IMR-90 (cell line): Measurements from ENCODE around the gene DACH1. TPM values are rescaled to one million over a fixed set of nuclear protein-coding genes. Genes with fewer than 3 reads are reported as not detected.

Experiments used
- ATAC-seq: fragments of 200-7000 bp; cut with Tn5 transposase; 2 replicates; pipeline ENCODE4 v1.9.1; 2020; ENCODE audit warnings: low read depth, mild to moderate bottlenecking, moderate library complexity
- BruUV-seq: library from RNA; stranded (reverse); fragments of 400-500 nt; replicated peaks from 2 replicates; lab custom pipeline; 2021; lab: Mats Ljungman, UMichigan
- CTCF ChIA-PET: fragments of 300-600 bp; formaldehyde crosslinking; extraction: SDS; loops from one replicate; lab custom pipeline; 2021; ENCODE audit warnings: antibody characterized with exemption; lab: Yijun Ruan, JAX
- POLR2A ChIA-PET: fragments of 300-600 bp; sonication (Branson Sonifier 250); formaldehyde crosslinking; loops from one replicate; lab custom pipeline; 2022; ENCODE audit warnings: antibody characterized with exemption; ENCODE audit not compliant: unreplicated experiment; lab: Charles Lee
- DNase-seq: peaks from one replicate; pipeline ENCODE4 v3.0.0; 2013
- H2AFZ ChIP-seq: replicated peaks from 2 replicates; pipeline ENCODE3; 2013; ENCODE audit warnings: low read length, mild to moderate bottlenecking; ENCODE audit not compliant: poor library complexity
- H2AK5ac ChIP-seq: 2 replicates; pipeline ENCODE4 v1.6.1; 2013; ENCODE audit warnings: low read depth, low read length, inconsistent platforms
- H2AK9ac ChIP-seq: replicated peaks from 2 replicates; pipeline ENCODE3; 2013; ENCODE audit warnings: mild to moderate bottlenecking, low read depth, low read length, moderate library complexity; ENCODE audit not compliant: poor library complexity
- H2BK120ac ChIP-seq: 2 replicates; pipeline ENCODE4 v1.6.1; 2013; ENCODE audit warnings: low read depth, low read length, inconsistent platforms
- H2BK15ac ChIP-seq: 3 replicates; pipeline ENCODE4 v1.6.1; 2013; ENCODE audit warnings: low read depth, low read length, inconsistent platforms
- H2BK20ac ChIP-seq: 2 replicates; pipeline ENCODE4 v1.6.1; 2013; ENCODE audit warnings: low read depth, mild to moderate bottlenecking, inconsistent platforms, low read length, moderate library complexity
- H2BK5ac ChIP-seq: 2 replicates; pipeline ENCODE4 v1.6.1; 2013; ENCODE audit warnings: mild to moderate bottlenecking, low read depth, low read length, inconsistent platforms; ENCODE audit not compliant: poor library complexity, severe bottlenecking
- H3K14ac ChIP-seq: replicated peaks from 2 replicates; pipeline ENCODE4 v1.6.1; 2013; ENCODE audit warnings: low read depth, low read length, inconsistent platforms
- H3K18ac ChIP-seq: 2 replicates; pipeline ENCODE4 v1.6.1; 2013; ENCODE audit warnings: low read depth, low read length, control low read depth
- H3K23ac ChIP-seq: 2 replicates; pipeline ENCODE4 v1.6.1; 2013; ENCODE audit warnings: low read depth, low read length, inconsistent platforms
- H3K27ac ChIP-seq: 2 replicates; pipeline ENCODE4 v1.5.1; 2013; ENCODE audit warnings: mild to moderate bottlenecking, control low read depth, low read length; ENCODE audit not compliant: insufficient read depth
- H3K27me3 ChIP-seq: 2 replicates; pipeline ENCODE4 v1.6.1; 2013; ENCODE audit warnings: low read length; ENCODE audit not compliant: control insufficient read depth, insufficient read depth
- H3K36me3 ChIP-seq: 2 replicates; pipeline ENCODE4 v1.6.1; 2013; ENCODE audit warnings: low read length, mixed read lengths; ENCODE audit not compliant: control insufficient read depth, insufficient read depth
- H3K4ac ChIP-seq: 2 replicates; pipeline ENCODE4 v1.6.1; 2013; ENCODE audit warnings: low read depth, low read length, inconsistent platforms
- H3K4me1 ChIP-seq: 2 replicates; pipeline ENCODE4 v1.6.1; 2013; ENCODE audit warnings: low read length, mixed read lengths; ENCODE audit not compliant: control insufficient read depth, insufficient read depth
- H3K4me2 ChIP-seq: 2 replicates; pipeline ENCODE4 v1.6.1; 2013; ENCODE audit warnings: low read depth, mild to moderate bottlenecking, control low read depth, low read length, moderate library complexity
- H3K4me3 ChIP-seq: 2 replicates; pipeline ENCODE4 v1.5.1; 2013; ENCODE audit warnings: low read depth, mild to moderate bottlenecking, control low read depth, low read length, moderate library complexity; ENCODE audit not compliant: insufficient read depth
- H3K56ac ChIP-seq: 2 replicates; pipeline ENCODE4 v1.6.1; 2013; ENCODE audit warnings: low read length, inconsistent platforms; ENCODE audit not compliant: insufficient read depth; ENCODE audit errors: extremely low read depth
- H3K79me1 ChIP-seq, 2 experiments: 2 replicates each; pipeline ENCODE4 v1.6.1; 2013; ENCODE audit warnings: low read length in 2 of 2, inconsistent platforms in 1 of 2, low read depth in 1 of 2
- H3K9ac ChIP-seq: 2 replicates; pipeline ENCODE4 v1.6.1; 2013; ENCODE audit warnings: low read depth, low read length, control low read depth
- H3K9me1 ChIP-seq: 2 replicates; pipeline ENCODE4 v1.6.1; 2013; ENCODE audit warnings: low read length, inconsistent platforms; ENCODE audit not compliant: insufficient read depth
- H3K9me3 ChIP-seq: 2 replicates; pipeline ENCODE4 v1.6.1; 2013; ENCODE audit warnings: low read length; ENCODE audit not compliant: control insufficient read depth, insufficient read depth
- H4K20me1 ChIP-seq: 2 replicates; pipeline ENCODE4 v1.6.1; 2013; ENCODE audit warnings: low read length, inconsistent platforms; ENCODE audit not compliant: insufficient read depth
- H4K5ac ChIP-seq: 2 replicates; pipeline ENCODE4 v1.6.1; 2013; ENCODE audit warnings: mild to moderate bottlenecking, low read depth, low read length, control low read depth
- H4K8ac ChIP-seq, 2 experiments: 2 replicates each; pipeline ENCODE4 v1.6.1; 2013; ENCODE audit warnings: low read depth in 2 of 2, low read length in 2 of 2, control low read depth in 1 of 2, inconsistent platforms in 1 of 2
- H4K91ac ChIP-seq: 2 replicates; pipeline ENCODE4 v1.6.1; 2013; ENCODE audit warnings: low read depth, low read length, inconsistent platforms; ENCODE audit not compliant: insufficient read depth
- BHLHE40 ChIP-seq: fragments of 150-350 bp; IDR thresholded peaks from 2 replicates; pipeline ENCODE4 v1.6.1; 2016; ENCODE audit warnings: mild to moderate bottlenecking, low read depth, low read length
- CHD1 ChIP-seq: IDR thresholded peaks from 2 replicates; pipeline ENCODE4 v1.6.1; 2012; ENCODE audit warnings: low read depth, low read length, improper control_type of control experiment
- CTCF ChIP-seq: conservative IDR thresholded peaks from 2 replicates; pipeline ENCODE4 v1.5.1; 2012; ENCODE audit warnings: mild to moderate bottlenecking, low read depth, low read length, improper control_type of control experiment
- FOS ChIP-seq: fragments of 150-350 bp; IDR thresholded peaks from 2 replicates; pipeline ENCODE4 v1.6.1; 2016; ENCODE audit warnings: low read depth, low read length
- MAFK ChIP-seq: IDR thresholded peaks from 2 replicates; pipeline ENCODE4 v1.6.1; 2012; ENCODE audit warnings: low read depth, low read length, improper control_type of control experiment
- MXI1 ChIP-seq: IDR thresholded peaks from 2 replicates; pipeline ENCODE4 v1.6.1; 2012; ENCODE audit warnings: low read depth, mild to moderate bottlenecking, low read length, moderate library complexity, borderline replicate concordance
- NFE2L2 ChIP-seq: fragments of 150-350 bp; IDR thresholded peaks from 2 replicates; pipeline ENCODE4 v1.6.1; 2016; ENCODE audit warnings: low read depth, mild to moderate bottlenecking, low read length
- RFX5 ChIP-seq: IDR thresholded peaks from 2 replicates; pipeline ENCODE4 v1.8.0; 2012; ENCODE audit warnings: low read depth, mild to moderate bottlenecking, low read length, moderate library complexity
- WGBS, 2 experiments: methylation state at CpG; one replicate each; pipeline versions ENCODE4 v1.1.5 to v1.1.7; 2013; ENCODE audit warnings: missing lambda C conversion rate in 2 of 2; ENCODE audit not compliant: insufficient read length in 1 of 2; ENCODE audit errors: extremely low coverage in 2 of 2; 5-methylcytosine and 5-hydroxymethylcytosine counted together
- dilution Hi-C: fragments of 300-500 bp; cut with HindIII; formaldehyde crosslinking; loops from one replicate; pipeline ENCODE4 v1.14.3; 2018; ENCODE audit warnings: low sequenced_read_pairs; ENCODE audit not compliant: unreplicated experiment
- in situ Hi-C: fragments of 300-500 bp; cut with MboI; formaldehyde crosslinking; loops from 3 replicates; pipeline ENCODE4 v1.14.3; 2019; ENCODE audit warnings: low sequenced_read_pairs, inconsistent platforms, mixed read lengths
- intact Hi-C: fragments of 100-400 bp; cut with micrococcal nuclease; formaldehyde crosslinking; loops from 2 replicates; pipeline ENCODE4 v1.10.0; 2022
- polyA plus RNA-seq, 3 experiments: library from polyadenylated mRNA; depleted of rRNA; stranded (reverse); fragments of >200 nt; gene quantifications; 2 replicates each; pipeline ENCODE4 v1.2.3, GENCODE V29; 2012; ENCODE audit warnings: low replicate concordance in 1 of 3
- total RNA-seq: library from RNA; depleted of rRNA; stranded (reverse); fragments of >200 nt; gene quantifications from 2 replicates; pipeline ENCODE4 v1.2.3, GENCODE V29; 2012
- TF ChIP-seq, protein P1 (sequence below): fragments of 150-350 bp; IDR thresholded peaks from 2 replicates; pipeline ENCODE4 v1.6.1; 2017; ENCODE audit warnings: mild to moderate bottlenecking, antibody characterized with exemption, low read length, low read depth
- TF ChIP-seq, protein P2 (sequence below): fragments of 150-350 bp; IDR thresholded peaks from 2 replicates; pipeline ENCODE4 v1.6.1; 2016; ENCODE audit warnings: low read depth, mild to moderate bottlenecking, low read length, moderate library complexity, borderline replicate concordance

Gene DACH1
- total and polyA plus RNA-seq, 2 of the 4 experiments (the other 2 are of a cell fraction) = not detected

- 20% methylated on average over 2 of the region's 9 CpGs; no CpG with 5 or more reads in 1 of the 2 experiments for WGBS, 2 experiments
- Histone ChIP-seq H2BK20ac (no peak overlapping the region), H4K8ac (no peak overlapping the region), H3K4me3 (no peak overlapping the region), H2AK5ac (no peak overlapping the region), H2AFZ (no peak overlapping the region), H3K18ac (no peak overlapping the region), H3K4me1 (no peaks in the 10 kb centered on the region), H3K79me1 (no peaks in the 10 kb centered on the region), H3K9me1 (no peaks in the 10 kb centered on the region), H4K91ac (no peak overlapping the region), H3K14ac (no peak overlapping the region), H3K27ac (no peak overlapping the region), H2AK9ac (no peak overlapping the region), H3K9me3 (no peaks in the 10 kb centered on the region), H4K5ac (no peak overlapping the region), H3K23ac (no peak overlapping the region), H3K4me2 (no peak overlapping the region), H4K20me1 (no peaks in the 10 kb centered on the region), H3K36me3 (no peaks in the 10 kb centered on the region), H3K27me3 (no peaks in the 10 kb centered on the region), H2BK5ac (no peak overlapping the region), H2BK120ac (no peak overlapping the region), H3K9ac (no peak overlapping the region), H3K56ac (no peak overlapping the region), H3K4ac (no peak overlapping the region), H2BK15ac (no peak overlapping the region)
- DNase-seq = no peak
- TF ChIP-seq RFX5 = no peak
- no peak for TF ChIP-seq BHLHE40
- TF ChIP-seq, protein P1, sequence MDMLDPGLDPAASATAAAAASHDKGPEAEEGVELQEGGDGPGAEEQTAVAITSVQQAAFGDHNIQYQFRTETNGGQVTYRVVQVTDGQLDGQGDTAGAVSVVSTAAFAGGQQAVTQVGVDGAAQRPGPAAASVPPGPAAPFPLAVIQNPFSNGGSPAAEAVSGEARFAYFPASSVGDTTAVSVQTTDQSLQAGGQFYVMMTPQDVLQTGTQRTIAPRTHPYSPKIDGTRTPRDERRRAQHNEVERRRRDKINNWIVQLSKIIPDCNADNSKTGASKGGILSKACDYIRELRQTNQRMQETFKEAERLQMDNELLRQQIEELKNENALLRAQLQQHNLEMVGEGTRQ = no peak
- TF ChIP-seq FOS = no peak
- no peak for TF ChIP-seq NFE2L2
- TF ChIP-seq MAFK = no peak
- TF ChIP-seq, protein P2, sequence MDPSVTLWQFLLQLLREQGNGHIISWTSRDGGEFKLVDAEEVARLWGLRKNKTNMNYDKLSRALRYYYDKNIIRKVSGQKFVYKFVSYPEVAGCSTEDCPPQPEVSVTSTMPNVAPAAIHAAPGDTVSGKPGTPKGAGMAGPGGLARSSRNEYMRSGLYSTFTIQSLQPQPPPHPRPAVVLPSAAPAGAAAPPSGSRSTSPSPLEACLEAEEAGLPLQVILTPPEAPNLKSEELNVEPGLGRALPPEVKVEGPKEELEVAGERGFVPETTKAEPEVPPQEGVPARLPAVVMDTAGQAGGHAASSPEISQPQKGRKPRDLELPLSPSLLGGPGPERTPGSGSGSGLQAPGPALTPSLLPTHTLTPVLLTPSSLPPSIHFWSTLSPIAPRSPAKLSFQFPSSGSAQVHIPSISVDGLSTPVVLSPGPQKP = no peak
- no peak for TF ChIP-seq MXI1
- no peak for TF ChIP-seq CTCF
- no peak for TF ChIP-seq CHD1
- BruUV-seq = no TSS peak
- in situ Hi-C loops (no loop called here), dilution Hi-C loops (no loop called here), intact Hi-C loops (no loop called here)
- no peak for ATAC-seq
- POLR2A ChIA-PET = no interaction called here
- CTCF ChIA-PET = no interaction called here
Measured at GRCh38 chr13:71787414-71787813, 79.6 kb downstream of the DACH1 start.
